ENCODE data around the gene ARL14.

DNA sequence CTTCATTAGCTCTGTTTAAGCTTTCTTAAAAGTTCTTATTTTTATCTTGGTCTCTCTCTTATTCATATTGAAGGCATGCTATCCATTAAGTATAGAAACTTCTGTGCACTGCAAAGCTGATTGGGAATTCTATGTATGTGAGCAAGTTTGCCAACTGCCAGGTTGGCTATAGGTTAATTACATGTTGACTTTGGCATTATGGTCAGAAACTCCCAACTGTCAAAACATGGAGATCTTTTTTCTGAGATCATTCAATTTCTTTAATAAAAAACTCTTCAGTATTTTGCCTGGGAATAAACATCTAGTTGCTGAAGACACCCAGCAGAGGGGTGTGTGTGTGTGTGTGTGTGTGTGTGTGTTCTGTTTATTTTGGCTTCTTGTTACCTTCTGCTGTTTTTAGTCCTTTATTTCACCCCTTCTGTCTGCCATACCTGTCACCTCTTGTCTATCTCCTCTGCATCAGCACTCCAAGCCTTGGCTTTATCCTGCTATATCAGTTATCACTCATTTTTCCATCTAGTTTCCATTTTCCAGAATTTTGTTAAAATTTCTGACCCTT is 1.3 kb upstream of the ARL14 start:
- TF ChIP-seq, protein P1, sequence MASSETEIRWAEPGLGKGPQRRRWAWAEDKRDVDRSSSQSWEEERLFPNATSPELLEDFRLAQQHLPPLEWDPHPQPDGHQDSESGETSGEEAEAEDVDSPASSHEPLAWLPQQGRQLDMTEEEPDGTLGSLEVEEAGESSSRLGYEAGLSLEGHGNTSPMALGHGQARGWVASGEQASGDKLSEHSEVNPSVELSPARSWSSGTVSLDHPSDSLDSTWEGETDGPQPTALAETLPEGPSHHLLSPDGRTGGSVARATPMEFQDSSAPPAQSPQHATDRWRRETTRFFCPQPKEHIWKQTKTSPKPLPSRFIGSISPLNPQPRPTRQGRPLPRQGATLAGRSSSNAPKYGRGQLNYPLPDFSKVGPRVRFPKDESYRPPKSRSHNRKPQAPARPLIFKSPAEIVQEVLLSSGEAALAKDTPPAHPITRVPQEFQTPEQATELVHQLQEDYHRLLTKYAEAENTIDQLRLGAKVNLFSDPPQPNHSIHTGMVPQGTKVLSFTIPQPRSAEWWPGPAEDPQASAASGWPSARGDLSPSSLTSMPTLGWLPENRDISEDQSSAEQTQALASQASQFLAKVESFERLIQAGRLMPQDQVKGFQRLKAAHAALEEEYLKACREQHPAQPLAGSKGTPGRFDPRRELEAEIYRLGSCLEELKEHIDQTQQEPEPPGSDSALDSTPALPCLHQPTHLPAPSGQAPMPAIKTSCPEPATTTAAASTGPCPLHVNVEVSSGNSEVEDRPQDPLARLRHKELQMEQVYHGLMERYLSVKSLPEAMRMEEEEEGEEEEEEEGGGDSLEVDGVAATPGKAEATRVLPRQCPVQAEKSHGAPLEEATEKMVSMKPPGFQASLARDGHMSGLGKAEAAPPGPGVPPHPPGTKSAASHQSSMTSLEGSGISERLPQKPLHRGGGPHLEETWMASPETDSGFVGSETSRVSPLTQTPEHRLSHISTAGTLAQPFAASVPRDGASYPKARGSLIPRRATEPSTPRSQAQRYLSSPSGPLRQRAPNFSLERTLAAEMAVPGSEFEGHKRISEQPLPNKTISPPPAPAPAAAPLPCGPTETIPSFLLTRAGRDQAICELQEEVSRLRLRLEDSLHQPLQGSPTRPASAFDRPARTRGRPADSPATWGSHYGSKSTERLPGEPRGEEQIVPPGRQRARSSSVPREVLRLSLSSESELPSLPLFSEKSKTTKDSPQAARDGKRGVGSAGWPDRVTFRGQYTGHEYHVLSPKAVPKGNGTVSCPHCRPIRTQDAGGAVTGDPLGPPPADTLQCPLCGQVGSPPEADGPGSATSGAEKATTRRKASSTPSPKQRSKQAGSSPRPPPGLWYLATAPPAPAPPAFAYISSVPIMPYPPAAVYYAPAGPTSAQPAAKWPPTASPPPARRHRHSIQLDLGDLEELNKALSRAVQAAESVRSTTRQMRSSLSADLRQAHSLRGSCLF (CRISPR knock-in tag; IDR thresholded peaks at IDR 0.05; ENCODE audit: borderline replicate concordance) = no peak
- TF ChIP-seq HCFC1 (IDR thresholded peaks at IDR 0.05; ENCODE audit: low read depth, low read length) (no peak), GABPA (IDR thresholded peaks at IDR 0.05; ENCODE audit: low read depth, low read length) (no peak), GABPA (CRISPR knock-in tag; IDR thresholded peaks at IDR 0.05; ENCODE audit: low read depth) (no peak), PBX3 (CRISPR knock-in tag; IDR thresholded peaks at IDR 0.05; ENCODE audit: borderline replicate concordance) (no peak), SIX4 (CRISPR knock-in tag; IDR thresholded peaks at IDR 0.05) (no peak), TIGD3 (CRISPR knock-in tag; IDR thresholded peaks at IDR 0.05; ENCODE audit: borderline replicate concordance) (no peak), FOSL1 (CRISPR knock-in tag; IDR thresholded peaks at IDR 0.05; ENCODE audit: borderline replicate concordance) (no peak), MAX (IDR thresholded peaks at IDR 0.05) (no peak)
- TF ChIP-seq, protein P2, sequence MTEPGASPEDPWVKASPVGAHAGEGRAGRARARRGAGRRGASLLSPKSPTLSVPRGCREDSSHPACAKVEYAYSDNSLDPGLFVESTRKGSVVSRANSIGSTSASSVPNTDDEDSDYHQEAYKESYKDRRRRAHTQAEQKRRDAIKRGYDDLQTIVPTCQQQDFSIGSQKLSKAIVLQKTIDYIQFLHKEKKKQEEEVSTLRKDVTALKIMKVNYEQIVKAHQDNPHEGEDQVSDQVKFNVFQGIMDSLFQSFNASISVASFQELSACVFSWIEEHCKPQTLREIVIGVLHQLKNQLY (CRISPR knock-in tag; IDR thresholded peaks at IDR 0.05) = no peak
- TF ChIP-seq, protein P3, sequence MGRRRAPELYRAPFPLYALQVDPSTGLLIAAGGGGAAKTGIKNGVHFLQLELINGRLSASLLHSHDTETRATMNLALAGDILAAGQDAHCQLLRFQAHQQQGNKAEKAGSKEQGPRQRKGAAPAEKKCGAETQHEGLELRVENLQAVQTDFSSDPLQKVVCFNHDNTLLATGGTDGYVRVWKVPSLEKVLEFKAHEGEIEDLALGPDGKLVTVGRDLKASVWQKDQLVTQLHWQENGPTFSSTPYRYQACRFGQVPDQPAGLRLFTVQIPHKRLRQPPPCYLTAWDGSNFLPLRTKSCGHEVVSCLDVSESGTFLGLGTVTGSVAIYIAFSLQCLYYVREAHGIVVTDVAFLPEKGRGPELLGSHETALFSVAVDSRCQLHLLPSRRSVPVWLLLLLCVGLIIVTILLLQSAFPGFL (CRISPR knock-in tag; IDR thresholded peaks at IDR 0.05) = no peak
